Uterus (tissue), 2 donors: ENCODE results near the gene KCNIP1.

Experiments used
- CTCF ChIP-seq, 4 experiments: fragments of 200-600 bp in 2 of 4; fragments of 450-650 bp in 2 of 4; sonication (generic) in 2 of 4; IDR thresholded peaks; one replicate each; pipeline ENCODE4 v1.5.1; 2016 to 2019; ENCODE audit warnings: antibody characterized with exemption in 4 of 4, mild to moderate bottlenecking in 2 of 4, moderate library complexity in 1 of 4
- POLR2A ChIP-seq, 2 donors: fragments of 450-650 bp; IDR thresholded peaks; one replicate each; pipeline ENCODE4 v1.6.1; 2016; ENCODE audit warnings: antibody characterized with exemption in 2 of 2, mild to moderate bottlenecking in 1 of 2, moderate library complexity in 1 of 2

DNA sequence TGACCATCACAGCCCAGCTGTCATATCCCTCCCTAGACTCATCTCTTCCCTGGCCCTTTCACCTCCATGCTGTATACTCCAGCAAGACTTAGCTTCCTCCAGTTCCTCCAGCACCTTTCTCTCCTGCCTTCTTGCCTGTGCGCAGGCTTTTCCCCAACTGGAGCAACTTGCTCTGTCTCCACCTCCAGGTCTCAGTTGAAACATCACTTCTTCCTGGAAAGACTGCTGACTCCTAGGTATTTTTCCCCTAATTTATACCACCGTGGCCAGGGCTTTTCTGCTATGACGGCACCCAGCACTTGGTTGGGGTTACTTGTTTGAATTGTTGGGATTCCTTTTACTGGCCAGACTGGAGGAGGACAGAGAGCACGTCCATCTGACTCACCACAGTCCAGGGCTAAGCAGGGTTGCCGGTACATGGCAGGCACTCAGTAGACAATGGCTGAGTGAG, 67.5 kb downstream of the KCNIP1 start:
- TF ChIP-seq CTCF (IDR thresholded peaks at IDR 0.05), result no peak
- no peak for TF ChIP-seq POLR2A (IDR thresholded peaks at IDR 0.05)
